Measurements from ENCODE around the gene KIF19. TPM values are rescaled to one million over a fixed set of nuclear protein-coding genes. Genes with fewer than 3 reads are reported as not detected.

KIF19 gene
- total RNA-seq, 1 experiment from 2014 or later: not detected

DNA sequence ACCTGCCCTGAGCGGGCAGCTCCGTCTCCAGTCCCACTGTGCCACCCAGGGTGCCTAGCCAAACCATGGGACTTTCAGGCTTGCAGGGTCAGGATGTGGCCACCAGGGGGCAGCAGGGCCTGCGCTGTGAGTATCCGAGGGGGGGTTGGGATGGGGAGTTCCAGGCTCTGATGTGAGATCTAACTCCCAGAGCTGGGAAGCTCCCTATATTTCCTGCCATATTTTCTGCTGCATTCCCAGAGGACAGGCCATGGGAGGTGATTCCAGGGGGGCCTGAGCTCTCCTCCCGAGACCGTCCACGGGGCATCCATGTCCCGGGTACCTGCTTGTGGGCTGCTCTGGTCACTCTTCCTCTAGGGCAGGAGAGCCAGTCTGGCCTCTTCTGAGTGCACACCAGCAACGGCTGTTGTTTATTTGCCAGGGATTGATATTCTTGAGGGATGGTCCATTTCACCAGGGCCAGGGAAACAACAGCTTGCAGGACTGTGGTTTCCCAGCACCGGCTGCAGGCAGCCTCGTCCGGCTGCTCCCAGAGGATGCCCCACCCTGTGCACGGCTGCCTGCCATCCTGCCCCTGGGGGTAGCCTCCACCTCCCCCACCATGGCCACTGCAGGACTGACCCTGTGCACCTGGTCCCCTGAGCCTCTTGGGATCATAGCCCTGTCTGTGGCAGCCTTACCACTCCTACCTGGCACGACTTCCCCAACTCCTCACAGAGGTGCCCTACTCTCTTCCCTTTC, 42.5 kb downstream of the KIF19 start:
- no peak overlapping the region for H2AFZ ChIP-seq
- DNase-seq: peak in 1 of 2 experiments; percentile 60
- no peaks in the 10 kb centered on the region for H3K9me3 ChIP-seq (ENCODE audit: insufficient read depth, low read depth)
- no peaks in the 10 kb centered on the region for H3K79me2 ChIP-seq (ENCODE audit: low read depth)
- no peak overlapping the region for H3K4me2 ChIP-seq
- POLR2A ChIA-PET (ENCODE audit: unreplicated experiment): interaction anchor here (0.7 kb wide), 1 partner anchor 175 kb away, joined by 7 read pairs; no protein-coding TSS in a partner anchor
- TF ChIP-seq EZH2 (IDR thresholded peaks at IDR 0.05; ENCODE audit: low read depth): no peak
- TF ChIP-seq, protein P1, sequence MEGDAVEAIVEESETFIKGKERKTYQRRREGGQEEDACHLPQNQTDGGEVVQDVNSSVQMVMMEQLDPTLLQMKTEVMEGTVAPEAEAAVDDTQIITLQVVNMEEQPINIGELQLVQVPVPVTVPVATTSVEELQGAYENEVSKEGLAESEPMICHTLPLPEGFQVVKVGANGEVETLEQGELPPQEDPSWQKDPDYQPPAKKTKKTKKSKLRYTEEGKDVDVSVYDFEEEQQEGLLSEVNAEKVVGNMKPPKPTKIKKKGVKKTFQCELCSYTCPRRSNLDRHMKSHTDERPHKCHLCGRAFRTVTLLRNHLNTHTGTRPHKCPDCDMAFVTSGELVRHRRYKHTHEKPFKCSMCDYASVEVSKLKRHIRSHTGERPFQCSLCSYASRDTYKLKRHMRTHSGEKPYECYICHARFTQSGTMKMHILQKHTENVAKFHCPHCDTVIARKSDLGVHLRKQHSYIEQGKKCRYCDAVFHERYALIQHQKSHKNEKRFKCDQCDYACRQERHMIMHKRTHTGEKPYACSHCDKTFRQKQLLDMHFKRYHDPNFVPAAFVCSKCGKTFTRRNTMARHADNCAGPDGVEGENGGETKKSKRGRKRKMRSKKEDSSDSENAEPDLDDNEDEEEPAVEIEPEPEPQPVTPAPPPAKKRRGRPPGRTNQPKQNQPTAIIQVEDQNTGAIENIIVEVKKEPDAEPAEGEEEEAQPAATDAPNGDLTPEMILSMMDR (conservative IDR thresholded peaks at IDR 0.05): peak; percentile 97
- H3K27ac ChIP-seq: no peak overlapping the region
- H3K36me3 ChIP-seq (ENCODE audit: low read depth): no peaks in the 10 kb centered on the region
- CTCF ChIA-PET: interaction anchor here (0.5 to 1.9 kb wide), 8 partner anchors 9 to 595 kb away, joined by 3 to 7 read pairs (median 4); no protein-coding TSS in a partner anchor
- H4K20me1 ChIP-seq (ENCODE audit: insufficient read depth): no peaks in the 10 kb centered on the region
- intact Hi-C loops (cut with micrococcal nuclease; ENCODE audit: unreplicated experiment): loop anchor here (2.0 to 5.0 kb wide), 3 partner anchors 124 to 499 kb away; partner anchors contain the start of gene TTYH2
- BruUV-seq (replicated peaks): no TSS peak
- H3K9me2 ChIP-seq (ENCODE audit: insufficient read depth): no peaks in the 10 kb centered on the region
- H3K27me3 ChIP-seq (ENCODE audit: insufficient read depth, low read depth): peaks cover 80% of the 10 kb centered on the region
- H3K4me3 ChIP-seq: no peak overlapping the region
- H3F3A ChIP-seq (ENCODE audit: insufficient read depth, low read depth): no peaks in the 10 kb centered on the region
- H3K4me1 ChIP-seq (replicated peaks; ENCODE audit: insufficient read depth): no peaks in the 10 kb centered on the region

DNA sequence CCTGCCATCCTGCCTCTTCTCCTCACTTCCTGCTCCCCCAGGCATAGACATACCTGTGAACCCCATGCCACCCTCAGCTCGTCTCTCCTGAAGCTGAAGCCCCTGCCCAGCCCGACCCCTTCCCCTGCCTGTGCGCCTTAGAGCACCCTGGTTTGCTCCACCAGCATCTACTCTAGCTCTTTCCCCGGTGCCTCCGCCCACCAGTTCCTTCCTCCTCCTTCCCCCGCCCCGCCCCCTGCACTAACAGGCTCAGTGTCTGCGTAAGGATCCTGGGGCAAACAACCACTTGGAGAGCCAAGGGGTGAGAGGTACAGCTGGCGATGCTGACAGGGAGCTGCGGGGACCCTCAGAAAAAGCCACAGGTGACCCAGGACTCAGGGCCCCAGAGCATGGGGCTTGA, 43.2 kb downstream of the KIF19 start:
- BruUV-seq (replicated peaks): no TSS peak
- no peak overlapping the region for H3K4me3 ChIP-seq
- no peak overlapping the region for H3K27ac ChIP-seq
- no peak for TF ChIP-seq EZH2 (IDR thresholded peaks at IDR 0.05; ENCODE audit: low read depth)
- DNase-seq: no peak
- intact Hi-C loops (cut with micrococcal nuclease; ENCODE audit: unreplicated experiment): loop anchor here (2.0 to 5.0 kb wide), 3 partner anchors 124 to 498 kb away; partner anchors contain the start of gene TTYH2
- no peaks in the 10 kb centered on the region for H3K36me3 ChIP-seq (ENCODE audit: low read depth)
- no peaks in the 10 kb centered on the region for H4K20me1 ChIP-seq (ENCODE audit: insufficient read depth)
- H3K9me3 ChIP-seq (ENCODE audit: insufficient read depth, low read depth): no peaks in the 10 kb centered on the region
- no peaks in the 10 kb centered on the region for H3F3A ChIP-seq (ENCODE audit: insufficient read depth, low read depth)
- ChIA-PET CTCF (interaction anchor here (0.6 to 1.9 kb wide), 3 partner anchors 10 to 108 kb away, joined by 3 to 7 read pairs (median 3); no protein-coding TSS in a partner anchor), POLR2A (ENCODE audit: unreplicated experiment) (no interaction called here)
- peaks cover 80% of the 10 kb centered on the region for H3K27me3 ChIP-seq (ENCODE audit: insufficient read depth, low read depth)
- no peak overlapping the region for H3K4me2 ChIP-seq
- no peaks in the 10 kb centered on the region for H3K9me2 ChIP-seq (ENCODE audit: insufficient read depth)
- H2AFZ ChIP-seq: no peak overlapping the region
- H3K79me2 ChIP-seq (ENCODE audit: low read depth): no peaks in the 10 kb centered on the region
- no peaks in the 10 kb centered on the region for H3K4me1 ChIP-seq (replicated peaks; ENCODE audit: insufficient read depth)

DNA sequence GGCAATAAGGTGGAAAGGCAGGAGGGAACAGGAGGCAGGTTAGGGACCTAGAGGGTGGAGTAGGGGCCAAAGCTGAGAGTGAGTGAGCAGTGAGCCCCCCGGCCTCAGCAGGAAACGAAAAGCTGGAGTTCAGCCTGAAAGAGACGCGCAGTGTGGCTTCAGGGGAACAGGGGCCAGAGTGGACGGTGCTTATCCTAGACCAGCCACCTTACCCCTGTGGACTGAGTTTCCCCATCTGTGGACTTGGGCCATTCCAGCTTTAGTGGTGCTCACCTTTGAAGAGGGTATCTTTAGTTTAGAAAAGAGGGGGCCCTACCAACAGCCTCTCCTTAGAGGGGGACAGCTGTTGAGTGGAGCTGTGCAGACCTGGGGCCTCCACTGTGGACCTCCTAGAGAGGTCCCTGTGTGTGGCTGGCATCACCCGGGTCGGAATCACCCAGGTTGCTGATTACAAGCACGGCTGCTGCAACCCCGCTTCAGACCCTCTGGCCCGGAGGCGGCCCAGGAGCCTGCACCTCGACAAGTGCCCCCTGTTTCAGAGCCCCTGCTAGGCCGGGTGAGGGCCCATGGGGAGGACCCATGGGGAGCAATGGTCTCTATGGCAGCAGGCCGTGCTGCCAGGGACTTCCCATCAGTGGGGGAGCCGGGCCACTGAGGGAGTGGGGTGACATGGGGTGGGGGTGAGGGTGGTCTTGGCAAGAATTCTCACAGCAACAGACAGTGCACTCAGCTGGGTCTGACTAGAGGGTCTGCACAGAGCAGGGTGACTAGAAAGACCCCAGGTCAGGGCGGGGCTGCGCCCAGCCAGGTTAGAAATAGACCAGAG, 43.9 kb downstream of the KIF19 start:
- H3F3A ChIP-seq (ENCODE audit: insufficient read depth, low read depth): no peaks in the 10 kb centered on the region
- H2AFZ ChIP-seq: no peak overlapping the region
- H3K4me2 ChIP-seq: no peak overlapping the region
- intact Hi-C loops (cut with micrococcal nuclease; ENCODE audit: unreplicated experiment): loop anchor here (2.0 to 5.0 kb wide), 3 partner anchors 123 to 497 kb away; partner anchors contain the start of gene TTYH2
- no peaks in the 10 kb centered on the region for H4K20me1 ChIP-seq (ENCODE audit: insufficient read depth)
- DNase-seq: no peak
- ChIA-PET POLR2A (ENCODE audit: unreplicated experiment) (no interaction called here), CTCF (interaction anchor here (0.6 to 1.9 kb wide), 3 partner anchors 11 to 109 kb away, joined by 3 to 7 read pairs (median 3); no protein-coding TSS in a partner anchor)
- H3K9me3 ChIP-seq (ENCODE audit: insufficient read depth, low read depth): no peaks in the 10 kb centered on the region
- TF ChIP-seq, protein P1 (conservative IDR thresholded peaks at IDR 0.05): no peak
- no peak for TF ChIP-seq EZH2 (IDR thresholded peaks at IDR 0.05; ENCODE audit: low read depth)
- H3K27me3 ChIP-seq (ENCODE audit: insufficient read depth, low read depth): peaks cover 84% of the 10 kb centered on the region
- H3K9me2 ChIP-seq (ENCODE audit: insufficient read depth): no peaks in the 10 kb centered on the region
- no TSS peak for BruUV-seq (replicated peaks)
- no peaks in the 10 kb centered on the region for H3K4me1 ChIP-seq (replicated peaks; ENCODE audit: insufficient read depth)
- H3K36me3 ChIP-seq (ENCODE audit: low read depth): no peaks in the 10 kb centered on the region
- no peak overlapping the region for H3K27ac ChIP-seq
- H3K4me3 ChIP-seq: no peak overlapping the region
- H3K79me2 ChIP-seq (ENCODE audit: low read depth): no peaks in the 10 kb centered on the region
